Chondrocyte (in vitro differentiated cells): ENCODE measurements around the gene DGKH. TPM values are rescaled to one million over a fixed set of nuclear protein-coding genes. Genes with fewer than 3 reads are reported as not detected.

Experiments used
- DNase-seq: peaks from one replicate; pipeline ENCODE4 v3.0.0; 2021; ENCODE audit warnings: mixed read lengths, low spot score
- H3K27ac Mint-ChIP-seq: one replicate; pipeline ENCODE4 v1.8.0; 2021; ENCODE audit warnings: mild to moderate bottlenecking, moderate library complexity, mixed read lengths; ENCODE audit not compliant: unreplicated experiment
- H3K27me3 Mint-ChIP-seq: 2 replicates; pipeline ENCODE4 v1.8.0; 2021; ENCODE audit warnings: low read depth, mixed read lengths
- H3K36me3 Mint-ChIP-seq: 2 replicates; pipeline ENCODE4 v1.8.0; 2021; ENCODE audit warnings: low read depth, mixed read lengths
- H3K4me1 Mint-ChIP-seq: 2 replicates; pipeline ENCODE4 v1.8.0; 2021; ENCODE audit warnings: low read depth, mild to moderate bottlenecking, mixed read lengths
- H3K4me3 Mint-ChIP-seq: one replicate; pipeline ENCODE4 v1.8.0; 2021; ENCODE audit warnings: mild to moderate bottlenecking, moderate library complexity, mixed read lengths; ENCODE audit not compliant: unreplicated experiment
- H3K9me3 Mint-ChIP-seq: 2 replicates; pipeline ENCODE4 v1.8.0; 2021; ENCODE audit warnings: low read depth, mixed read lengths
- CTCF ChIP-seq: fragments of 200-600 bp; sonication (generic); IDR thresholded peaks from 2 replicates; pipeline ENCODE4 v1.5.0; 2021; ENCODE audit warnings: antibody characterized with exemption, mild to moderate bottlenecking, moderate library complexity
- total RNA-seq: library from RNA; stranded (reverse); gene quantifications from 3 replicates; pipeline ENCODE4 v1.2.1, GENCODE V29; 2021

DGKH gene
- total RNA-seq, 1 donor from 2014 or later: 14.7 TPM

DNA sequence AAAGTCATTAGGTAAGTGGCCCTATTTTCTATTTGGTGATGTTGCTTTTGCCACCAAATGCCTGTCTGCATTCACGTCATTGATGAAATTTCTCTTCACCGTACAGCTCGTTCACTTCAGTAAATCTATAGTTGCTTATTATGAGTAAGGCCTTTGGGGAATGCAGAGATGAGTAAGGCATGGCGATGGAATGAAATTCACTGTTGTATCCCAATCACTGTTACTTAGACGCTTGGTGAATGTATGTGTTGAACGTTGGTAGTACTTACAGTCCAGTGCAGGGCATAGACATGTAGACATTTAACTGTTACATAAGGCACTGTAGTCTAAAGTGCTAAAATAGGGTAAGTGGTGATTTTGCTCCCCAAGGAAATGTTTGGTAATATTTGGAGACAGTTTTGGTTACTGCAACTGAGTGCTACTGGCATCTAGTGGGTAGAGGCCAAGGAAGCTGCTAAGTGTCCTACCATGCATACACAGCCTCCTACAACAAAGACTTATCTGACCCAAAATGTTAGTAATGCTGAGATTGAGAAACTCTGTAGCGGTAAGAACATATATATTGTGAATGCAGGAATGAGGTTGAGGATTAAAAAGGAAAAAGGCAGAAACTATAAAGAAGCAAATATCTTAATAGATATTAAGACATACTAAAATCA lies 229.3 kb downstream of the DGKH start:
- H3K27ac Mint-ChIP-seq: no peak overlapping the region
- H3K9me3 Mint-ChIP-seq: no peaks in the 10 kb centered on the region
- H3K4me1 Mint-ChIP-seq: peaks cover 27% of the 10 kb centered on the region
- TF ChIP-seq CTCF: no peak
- DNase-seq: no peak
- H3K4me3 Mint-ChIP-seq: no peak overlapping the region
- no peaks in the 10 kb centered on the region for H3K27me3 Mint-ChIP-seq
- no peaks in the 10 kb centered on the region for H3K36me3 Mint-ChIP-seq

DNA sequence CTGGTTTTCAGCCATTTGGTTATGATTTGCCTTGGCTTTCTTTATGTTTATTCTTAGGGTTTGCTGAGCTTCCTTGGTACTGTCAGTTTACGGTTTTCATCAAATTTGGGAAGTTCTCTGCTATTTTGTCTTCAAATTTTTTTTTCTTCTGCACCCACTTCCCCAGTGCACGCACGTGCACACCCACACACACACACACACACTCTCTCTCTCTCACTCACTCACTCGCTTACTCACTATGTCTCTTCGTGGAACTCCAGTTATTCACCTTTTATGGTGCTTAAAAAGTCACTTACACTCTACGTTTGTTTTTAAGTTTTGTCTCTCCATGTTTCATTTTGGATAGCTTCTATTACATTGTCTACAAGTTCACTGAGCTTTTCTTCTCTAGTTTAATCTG lies 230.6 kb downstream of the DGKH start:
- no peak for DNase-seq
- Mint-ChIP-seq H3K4me1 (peaks cover 17% of the 10 kb centered on the region), H3K4me3 (no peak overlapping the region), H3K27me3 (no peaks in the 10 kb centered on the region), H3K27ac (no peak overlapping the region), H3K9me3 (no peaks in the 10 kb centered on the region), H3K36me3 (no peaks in the 10 kb centered on the region)
- TF ChIP-seq CTCF: no peak

DNA sequence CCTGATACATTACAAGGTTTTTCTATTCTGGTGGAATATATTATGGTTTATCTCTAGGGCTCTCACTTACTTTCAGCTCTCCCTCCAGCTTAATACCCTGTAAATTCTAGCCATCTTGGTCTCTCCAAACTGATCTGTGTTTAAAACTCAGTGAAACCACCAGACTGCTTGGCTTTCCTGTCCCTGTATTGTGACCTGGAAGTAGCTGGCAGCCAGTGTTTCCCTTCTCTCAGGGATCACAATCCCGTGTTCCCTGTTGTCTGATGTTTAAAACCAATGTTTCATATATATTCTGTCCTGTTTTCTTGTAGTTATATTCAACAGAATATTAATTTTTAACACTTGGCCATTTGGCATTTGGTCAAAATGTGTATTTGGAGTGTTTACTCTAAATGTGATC lies 231.5 kb downstream of the DGKH start:
- no peaks in the 10 kb centered on the region for H3K36me3 Mint-ChIP-seq
- H3K4me3 Mint-ChIP-seq: no peak overlapping the region
- no peak for TF ChIP-seq CTCF
- no peak for DNase-seq
- peaks cover 12% of the 10 kb centered on the region for H3K4me1 Mint-ChIP-seq
- H3K9me3 Mint-ChIP-seq: no peaks in the 10 kb centered on the region
- no peak overlapping the region for H3K27ac Mint-ChIP-seq
- no peaks in the 10 kb centered on the region for H3K27me3 Mint-ChIP-seq

DNA sequence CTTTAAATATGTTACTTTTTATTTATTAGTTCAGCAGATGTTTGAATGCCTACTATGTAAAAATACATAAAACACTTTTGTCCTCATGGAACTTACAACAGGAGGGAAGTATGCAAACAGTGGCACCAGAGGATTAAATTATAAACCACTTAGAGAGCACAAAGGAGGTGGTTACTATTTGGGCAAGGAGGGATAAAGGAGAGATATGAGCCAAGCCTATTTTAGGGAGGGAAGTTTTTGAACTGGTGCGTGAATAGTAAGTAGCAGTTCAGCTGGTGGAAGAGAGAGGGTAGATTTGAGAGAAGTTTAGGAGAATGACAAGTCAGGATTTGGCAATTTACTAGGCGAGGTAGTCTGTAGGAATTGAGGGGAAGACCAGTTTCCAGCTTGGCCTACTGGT lies 232.1 kb downstream of the DGKH start:
- no peak for TF ChIP-seq CTCF
- Mint-ChIP-seq H3K9me3 (no peaks in the 10 kb centered on the region), H3K4me3 (no peak overlapping the region), H3K27me3 (no peaks in the 10 kb centered on the region), H3K36me3 (peaks cover under 1% of the 10 kb centered on the region), H3K4me1 (peaks cover 15% of the 10 kb centered on the region), H3K27ac (no peak overlapping the region)
- DNase-seq: no peak

- H3K27me3 Mint-ChIP-seq: no peaks in the 10 kb centered on the region
- no peak overlapping the region for H3K4me3 Mint-ChIP-seq
- H3K4me1 Mint-ChIP-seq: peaks cover 20% of the 10 kb centered on the region
- DNase-seq: no peak
- no peak for TF ChIP-seq CTCF
- peaks cover 5% of the 10 kb centered on the region for H3K36me3 Mint-ChIP-seq
- H3K9me3 Mint-ChIP-seq: no peaks in the 10 kb centered on the region
- H3K27ac Mint-ChIP-seq: no peak overlapping the region
Measured at GRCh38 chr13:42283574-42283973, 235.1 kb downstream of the DGKH start.
